GM12878 (cell line): ENCODE data around the gene WEE2. TPM values are rescaled to one million over a fixed set of nuclear protein-coding genes. Genes with fewer than 3 reads are reported as not detected.

Source experiments
- ATAC-seq: fragments of 200-7000 bp; cut with Tn5 transposase; 3 replicates; pipeline ENCODE4 v1.9.1; 2020; ENCODE audit warnings: mild to moderate bottlenecking, moderate library complexity
- BruUV-seq: library from RNA; stranded (reverse); fragments of 400-500 nt; replicated peaks from 2 replicates; lab custom pipeline; 2021; lab: Mats Ljungman, UMichigan
- CTCF ChIA-PET: fragments of 300-600 bp; sonication (Branson Sonifier 250); formaldehyde crosslinking; extraction: SDS; loops from one replicate; lab custom pipeline; 2021; ENCODE audit warnings: inconsistent platforms; lab: Yijun Ruan, JAX
- POLR2A ChIA-PET: fragments of 350-600 bp; formaldehyde crosslinking; extraction: SDS; loops from one replicate; lab custom pipeline; 2021; ENCODE audit warnings: inconsistent platforms; lab: Charles Lee
- RAD21 ChIA-PET: fragments of 300-600 bp; sonication (Branson Sonifier 250); formaldehyde crosslinking; loops from one replicate; lab custom pipeline; 2023; ENCODE audit warnings: antibody characterized with exemption; ENCODE audit not compliant: unreplicated experiment; lab: Charles Lee
- SMC1A ChIA-PET: fragments of 300-600 bp; sonication (Branson Sonifier 250); formaldehyde crosslinking; loops from one replicate; lab custom pipeline; 2023; ENCODE audit not compliant: unreplicated experiment, uncharacterized antibody; lab: Charles Lee
- DNase-seq: peaks from one replicate; pipeline ENCODE4 v3.0.0-alpha.2; 2011; ENCODE audit warnings: low read depth, low spot score
- FAIRE-seq: peaks from 3 replicates; lab custom pipeline; 2011; peaks lifted over from hg19 to GRCh38; lab: Jason Lieb, UNC
- H2AFZ ChIP-seq: 2 replicates; pipeline ENCODE4 v1.6.0; 2011; ENCODE audit warnings: low read depth, low read length, control low read depth; ENCODE audit not compliant: control insufficient read depth
- H3K27ac ChIP-seq: 2 replicates; pipeline ENCODE4 v1.5.1; 2011; ENCODE audit warnings: control low read depth; ENCODE audit not compliant: control insufficient read depth, insufficient read depth
- H3K27me3 ChIP-seq, 2 experiments: replicated peaks in 1 of 2; 2 replicates each; pipeline versions ENCODE4 v1.6.0 to v1.6.1; 2011; ENCODE audit warnings: low read length in 1 of 2; ENCODE audit not compliant: control insufficient read depth in 2 of 2, insufficient read depth in 2 of 2
- H3K36me3 ChIP-seq, 2 experiments: 2 replicates each; pipeline ENCODE4 v1.5.1; 2011; ENCODE audit warnings: low read length in 1 of 2; ENCODE audit not compliant: control insufficient read depth in 2 of 2, insufficient read depth in 2 of 2
- H3K4me1 ChIP-seq: 2 replicates; pipeline ENCODE4 v1.6.1; 2011; ENCODE audit warnings: mild to moderate bottlenecking, low read length, moderate library complexity, mixed read lengths; ENCODE audit not compliant: control insufficient read depth, insufficient read depth
- H3K4me2 ChIP-seq: 2 replicates; pipeline ENCODE4 v1.6.0; 2011; ENCODE audit warnings: control low read depth; ENCODE audit not compliant: control insufficient read depth, insufficient read depth
- H3K4me3 ChIP-seq: fragments of 200-600 bp; sonication (generic); 2 replicates; pipeline ENCODE4 v1.5.1; 2016
- H3K79me2 ChIP-seq: 2 replicates; pipeline ENCODE4 v1.6.0; 2011; ENCODE audit warnings: low read length; ENCODE audit not compliant: control insufficient read depth, insufficient read depth
- H3K9ac ChIP-seq: 2 replicates; pipeline ENCODE4 v1.8.0; 2011; ENCODE audit warnings: low read length, control low read depth, mixed read lengths; ENCODE audit not compliant: control insufficient read depth, insufficient read depth
- H3K9me3 ChIP-seq: replicated peaks from 3 replicates; pipeline ENCODE4 v1.5.1; 2011; ENCODE audit warnings: mild to moderate bottlenecking, low read length; ENCODE audit not compliant: control insufficient read depth, insufficient read depth
- H4K20me1 ChIP-seq: 2 replicates; pipeline ENCODE4 v1.6.0; 2011; ENCODE audit not compliant: control insufficient read depth, insufficient read depth
- BCLAF1 ChIP-seq: fragments of 450-650 bp; IDR thresholded peaks from 2 replicates; pipeline ENCODE4 v1.6.1; 2017; ENCODE audit warnings: antibody characterized with exemption, mild to moderate bottlenecking, moderate library complexity
- CBX3 ChIP-seq: fragments of 200-600 bp; sonication (generic); IDR thresholded peaks from 2 replicates; pipeline ENCODE4 v1.6.1; 2016; ENCODE audit warnings: low read depth, borderline replicate concordance
- EGR1 ChIP-seq, 2 experiments: IDR thresholded peaks; 1 replicate in 1 of 2; 2 replicates in 1 of 2; pipeline ENCODE4 v1.6.1; 2011 to 2012; ENCODE audit warnings: low read depth in 2 of 2, low read length in 2 of 2, borderline replicate concordance in 1 of 2, mild to moderate bottlenecking in 1 of 2, moderate library complexity in 1 of 2
- NR2F1 ChIP-seq: fragments of 450-650 bp; conservative IDR thresholded peaks from 2 replicates; pipeline ENCODE4 v1.6.1; 2017; ENCODE audit warnings: mild to moderate bottlenecking
- PAX8 ChIP-seq: fragments of 450-650 bp; IDR thresholded peaks from 2 replicates; pipeline ENCODE4 v1.6.1; 2017; ENCODE audit warnings: mild to moderate bottlenecking, moderate library complexity
- REST ChIP-seq: IDR thresholded peaks from 2 replicates; pipeline ENCODE4 v1.6.1; 2012; ENCODE audit warnings: mild to moderate bottlenecking, low read depth, low read length
- SMAD5 ChIP-seq: IDR thresholded peaks from 2 replicates; pipeline ENCODE4 v1.6.1; 2016; ENCODE audit warnings: antibody characterized with exemption, low read depth
- SRF ChIP-seq, 2 experiments: IDR thresholded peaks; 2 replicates each; pipeline ENCODE4 v1.6.1; 2011; ENCODE audit warnings: low read depth in 2 of 2, low read length in 2 of 2, mild to moderate bottlenecking in 1 of 2, moderate library complexity in 1 of 2
- TCF7 ChIP-seq: IDR thresholded peaks from 2 replicates; pipeline ENCODE4 v1.6.1; 2014; ENCODE audit warnings: antibody characterized with exemption, borderline replicate concordance
- ZNF687 ChIP-seq: fragments of 450-650 bp; IDR thresholded peaks from 2 replicates; pipeline ENCODE4 v1.6.1; 2017; ENCODE audit warnings: mild to moderate bottlenecking, moderate library complexity
- WGBS: methylation state at CpG from one replicate; pipeline ENCODE4 v1.1.6; 2016; ENCODE audit warnings: low lambda C conversion rate; ENCODE audit not compliant: insufficient replicate concordance, insufficient coverage; ENCODE audit errors: missing lambda C conversion rate; 5-methylcytosine and 5-hydroxymethylcytosine counted together
- in situ Hi-C: fragments of 300-500 bp; cut with MboI; formaldehyde crosslinking; loops from 9 replicates; pipeline ENCODE4 v1.14.3; 2018; ENCODE audit warnings: mixed read lengths
- intact Hi-C: fragments of 100-400 bp; cut with micrococcal nuclease; formaldehyde crosslinking; loops from one replicate; pipeline ENCODE4 v1.14.2; 2022; ENCODE audit not compliant: unreplicated experiment
- polyA plus RNA-seq, 11 experiments: library from polyadenylated mRNA; depleted of rRNA in 4 of 11; unstranded in 6 of 11; stranded (reverse) in 5 of 11; fragments of >200 nt; fragmentation: Nextera tagmentation in 4 of 11; fragmentation: Illumina TruSeq in 1 of 11; extraction: Ambion mirVana in 4 of 11; extraction: Trizol in 1 of 11; gene quantifications; 1 replicate in 1 of 11; 2 replicates in 10 of 11; pipeline versions ENCODE4 v1.2.1 to v1.2.3, GENCODE V29; 2011 to 2016; ENCODE audit warnings: inconsistent platforms in 2 of 11, missing spikeins in 2 of 11, low read depth in 1 of 11
- total RNA-seq, 4 experiments: library from RNA; depleted of rRNA in 3 of 4; stranded (reverse); fragments of >200 nt in 3 of 4; fragmentation: Illumina TruSeq in 1 of 4; extraction: Trizol in 1 of 4; gene quantifications; 2 replicates each; pipeline versions ENCODE4 v1.2.1 to v1.2.3, GENCODE V29; 2013 to 2021

The WEE2 gene
- total and polyA plus RNA-seq, 10 of the 15 experiments (the other 5 are each of a cell fraction or from before 2014, with no cell fraction given), result 0.02 to 0.03 (median 0.03) TPM; not detected in 7

GRCh38 chr7:141715794-141716689 is 7.9 kb downstream of the WEE2 start (continued):
- no peak for TF ChIP-seq REST
- no peak for TF ChIP-seq NR2F1

GRCh38 chr7:141717450-141717849 is 9.3 kb downstream of the WEE2 start:
- H3K9me3 ChIP-seq, result no peaks in the 10 kb centered on the region
- DNase-seq, result no peak
- H3K36me3 ChIP-seq, result no peaks in the 10 kb centered on the region
- H3K4me1 ChIP-seq, result no peaks in the 10 kb centered on the region
- no peak overlapping the region for H2AFZ ChIP-seq
- H3K27me3 ChIP-seq, result no peaks in the 10 kb centered on the region; a peak in 1 of 4 replicates
- no peaks in the 10 kb centered on the region for H4K20me1 ChIP-seq
- POLR2A ChIA-PET, result interaction anchor here (0.6 kb wide), 2 partner anchors 17 to 1497 kb away, joined by 3 to 4 read pairs; no protein-coding TSS in a partner anchor
- CTCF ChIA-PET, result interaction anchor here (0.9 to 1.6 kb wide), 5 partner anchors 11 to 63 kb away, joined by 3 to 6 read pairs (median 4); no protein-coding TSS in a partner anchor
- 89% methylated on average over 1 of the region's 1 CpG for WGBS
- no peak for FAIRE-seq
- no TSS peak for BruUV-seq
- H3K79me2 ChIP-seq, result no peaks in the 10 kb centered on the region
- in situ Hi-C loops (no loop called here), intact Hi-C loops (no loop called here)
- RAD21 ChIA-PET, result interaction anchor here (1.2 kb wide), 1 partner anchor 68 kb away, joined by 3 read pairs; no protein-coding TSS in a partner anchor
- SMC1A ChIA-PET, result interaction anchor here (1.0 to 1.6 kb wide), 2 partner anchors 15 to 50 kb away, joined by 3 read pairs; partner anchors contain the start of gene DENND11
- H3K4me3 ChIP-seq, result no peak overlapping the region
- H3K27ac ChIP-seq, result no peak overlapping the region
- ATAC-seq, result no peak
- H3K9ac ChIP-seq, result no peak overlapping the region
- H3K4me2 ChIP-seq, result no peak overlapping the region
- no peak for TF ChIP-seq BCLAF1
- TF ChIP-seq TCF7, result no peak
- no peak for TF ChIP-seq EGR1 (IDR thresholded peaks at IDR 0.05; ENCODE audit: borderline replicate concordance in 1 of 2, low read depth in 2 of 2, low read length in 2 of 2)
- TF ChIP-seq SMAD5, result no peak
- no peak for TF ChIP-seq ZNF687
- no peak for TF ChIP-seq CBX3
- no peak for TF ChIP-seq NR2F1
- TF ChIP-seq PAX8, result no peak
- no peak for TF ChIP-seq SRF (IDR thresholded peaks at IDR 0.05; ENCODE audit: low read depth in 2 of 2, low read length in 2 of 2)
